PC-3 (cell line): ENCODE data around the gene KHDC4. TPM values are rescaled to one million over a fixed set of nuclear protein-coding genes. Genes with fewer than 3 reads are reported as not detected.

Experiments used
- ATAC-seq: fragments of 200-7000 bp; cut with Tn5 transposase; 2 replicates; pipeline ENCODE4 v1.9.1; 2020; ENCODE audit warnings: mild to moderate bottlenecking, moderate library complexity
- BruUV-seq: library from RNA; stranded (reverse); fragments of 400-500 nt; replicated peaks from 2 replicates; lab custom pipeline; 2021; lab: Mats Ljungman, UMichigan
- CTCF ChIA-PET: fragments of 300-600 bp; sonication (Branson Sonifier 250); formaldehyde crosslinking; loops from one replicate; lab custom pipeline; 2022; ENCODE audit warnings: antibody characterized with exemption; lab: Charles Lee
- POLR2A ChIA-PET: fragments of 300-600 bp; sonication (Branson Sonifier 250); formaldehyde crosslinking; loops from one replicate; lab custom pipeline; 2022; ENCODE audit warnings: antibody characterized with exemption; ENCODE audit not compliant: unreplicated experiment; lab: Charles Lee
- DNase-seq: peaks from one replicate; pipeline ENCODE4 v3.0.0-alpha.2; 2015
- H2AFZ ChIP-seq: fragments of 300-600 bp; sonication (generic); 2 replicates; pipeline ENCODE4 v1.6.0; 2016; ENCODE audit warnings: antibody characterized with exemption, low read length
- H3F3A ChIP-seq: fragments of 300-600 bp; sonication (generic); one replicate; pipeline ENCODE4 v1.6.0; 2017; ENCODE audit warnings: antibody characterized with exemption, low read length, control low read depth, mild to moderate bottlenecking; ENCODE audit not compliant: unreplicated experiment
- H3K27ac ChIP-seq: fragments of 300-600 bp; sonication (generic); 2 replicates; pipeline ENCODE4 v1.5.1; 2016; ENCODE audit warnings: mild to moderate bottlenecking, low read length
- H3K27me3 ChIP-seq: fragments of 300-600 bp; sonication (generic); 2 replicates; pipeline ENCODE4 v1.6.1; 2016; ENCODE audit warnings: low read length, mixed read lengths
- H3K36me3 ChIP-seq: fragments of 300-600 bp; sonication (generic); 2 replicates; pipeline ENCODE4 v1.6.1; 2016; ENCODE audit warnings: low read depth, mixed run types, low read length, mixed read lengths
- H3K4me1 ChIP-seq: fragments of 300-600 bp; sonication (generic); 2 replicates; pipeline ENCODE4 v1.5.1; 2016; ENCODE audit warnings: low read length; ENCODE audit not compliant: insufficient read depth
- H3K4me2 ChIP-seq: fragments of 300-600 bp; sonication (generic); 2 replicates; pipeline ENCODE4 v1.6.0; 2016; ENCODE audit warnings: low read length
- H3K4me3 ChIP-seq: fragments of 300-600 bp; sonication (generic); 2 replicates; pipeline ENCODE4 v1.5.1; 2016; ENCODE audit warnings: mild to moderate bottlenecking, low read length, mixed read lengths
- H3K79me2 ChIP-seq: fragments of 300-600 bp; sonication (generic); 2 replicates; pipeline ENCODE4 v1.6.1; 2017; ENCODE audit warnings: low read length, mixed read lengths
- H3K9ac ChIP-seq: fragments of 300-600 bp; sonication (generic); 2 replicates; pipeline ENCODE4 v1.6.0; 2016; ENCODE audit warnings: mild to moderate bottlenecking, low read length
- H3K9me2 ChIP-seq: fragments of 300-600 bp; sonication (generic); replicated peaks from 2 replicates; pipeline ENCODE4 v1.6.1; 2016; ENCODE audit warnings: mixed run types, low read length, mixed read lengths
- H3K9me3 ChIP-seq: fragments of 300-600 bp; sonication (generic); 2 replicates; pipeline ENCODE4 v1.6.1; 2016; ENCODE audit warnings: low read length, mixed read lengths
- H4K20me1 ChIP-seq: fragments of 300-600 bp; sonication (generic); 2 replicates; pipeline ENCODE4 v1.6.1; 2016; ENCODE audit warnings: low read length, mixed read lengths
- EZH2 ChIP-seq: fragments of 300-600 bp; sonication (generic); IDR thresholded peaks from one replicate; pipeline ENCODE4 v1.6.1; 2017; ENCODE audit warnings: antibody characterized with exemption, mild to moderate bottlenecking, low read length; ENCODE audit not compliant: unreplicated experiment
- EZH2phosphoT487 ChIP-seq: fragments of 300-600 bp; sonication (generic); IDR thresholded peaks from 2 replicates; pipeline ENCODE4 v1.6.1; 2018; ENCODE audit warnings: mild to moderate bottlenecking, antibody characterized with exemption, low read length, borderline replicate concordance
- intact Hi-C: fragments of 100-400 bp; cut with micrococcal nuclease; formaldehyde crosslinking; loops from 2 replicates; pipeline ENCODE4 v1.9.0; 2023
- total RNA-seq: library from RNA; depleted of rRNA; stranded (reverse); fragments of >200 nt; gene quantifications from 2 replicates; pipeline ENCODE4 v1.2.3, GENCODE V29; 2014
- TF ChIP-seq, protein P1 (sequence below): fragments of 300-600 bp; sonication (generic); conservative IDR thresholded peaks from 2 replicates; pipeline ENCODE4 v1.5.1; 2017; ENCODE audit warnings: antibody characterized with exemption, low read depth, mild to moderate bottlenecking, low read length

KHDC4 gene
- total RNA-seq, 1 experiment from 2014 or later, result 63.4 TPM

DNA sequence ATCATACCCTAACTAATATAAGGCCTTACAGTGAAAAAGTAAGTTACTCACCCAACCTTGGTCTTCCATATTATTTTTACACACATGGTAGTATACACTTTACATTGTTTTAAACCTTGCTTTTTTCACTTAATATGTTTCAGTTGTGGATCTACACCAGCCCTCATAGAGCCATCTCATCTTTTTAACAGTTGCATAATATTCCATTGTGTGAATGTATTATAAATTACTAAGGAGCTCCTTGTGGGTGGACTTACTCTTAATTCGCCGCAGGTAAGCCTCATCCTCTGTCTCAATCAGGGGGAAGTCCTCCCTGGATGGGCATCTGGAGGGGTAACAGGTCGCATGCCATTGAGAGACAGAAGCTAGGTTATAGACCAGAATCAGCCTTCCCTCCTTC is 20.4 kb upstream of the KHDC4 start:
- ChIA-PET CTCF (interaction anchor here (0.6 kb wide), 1 partner anchor 45 kb away, joined by 3 read pairs; no protein-coding TSS in a partner anchor), POLR2A (no interaction called here)
- Histone ChIP-seq H2AFZ (no peak overlapping the region), H3F3A (no peaks in the 10 kb centered on the region), H3K79me2 (no peaks in the 10 kb centered on the region), H3K4me1 (0 out of 2 replicates have a peak, but pooled peaks cover under 1% of the 10 kb centered on the region), H3K4me2 (no peak overlapping the region), H4K20me1 (no peaks in the 10 kb centered on the region), H3K9me3 (no peaks in the 10 kb centered on the region), H3K9me2 (no peaks in the 10 kb centered on the region), H3K27ac (no peak overlapping the region), H3K9ac (no peak overlapping the region), H3K36me3 (peaks cover 49% of the 10 kb centered on the region), H3K27me3 (no peaks in the 10 kb centered on the region), H3K4me3 (no peak overlapping the region)
- ATAC-seq, result no peak
- TF ChIP-seq EZH2phosphoT487, result no peak
- DNase-seq, result no peak
- BruUV-seq, result no TSS peak
- intact Hi-C loops, result no loop called here

DNA sequence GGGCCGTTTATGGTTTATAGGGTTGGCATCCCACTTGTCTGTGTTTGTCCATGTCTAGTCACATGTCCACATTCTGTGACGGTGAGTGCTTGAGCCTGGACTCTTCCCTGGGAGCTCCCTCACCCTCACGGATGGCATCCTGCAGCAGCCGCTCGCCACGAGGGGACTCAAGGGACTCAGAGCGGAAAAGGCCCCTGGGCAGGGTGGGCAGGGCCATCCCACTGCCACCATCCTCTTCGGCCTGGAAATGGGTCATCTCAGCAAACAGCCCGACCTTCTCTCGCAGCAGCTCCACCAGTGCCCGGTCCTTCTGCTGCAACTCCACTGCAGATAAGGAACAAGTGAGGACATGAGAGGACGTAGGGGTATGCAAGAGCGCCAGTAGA is 18.3 kb upstream of the KHDC4 start:
- H3K27ac ChIP-seq, result no peak overlapping the region
- H4K20me1 ChIP-seq, result no peaks in the 10 kb centered on the region
- H3K79me2 ChIP-seq, result no peaks in the 10 kb centered on the region
- intact Hi-C loops, result no loop called here
- H2AFZ ChIP-seq, result no peak overlapping the region
- no TSS peak for BruUV-seq
- DNase-seq (no peak), ATAC-seq (no peak)
- H3K9ac ChIP-seq, result no peak overlapping the region
- CTCF ChIA-PET, result no interaction called here
- H3K36me3 ChIP-seq, result peaks cover 51% of the 10 kb centered on the region
- H3K9me2 ChIP-seq, result no peaks in the 10 kb centered on the region
- no peak overlapping the region for H3K4me3 ChIP-seq
- H3K27me3 ChIP-seq, result no peaks in the 10 kb centered on the region
- TF ChIP-seq EZH2 (no peak), EZH2phosphoT487 (no peak)
- TF ChIP-seq, protein P1, sequence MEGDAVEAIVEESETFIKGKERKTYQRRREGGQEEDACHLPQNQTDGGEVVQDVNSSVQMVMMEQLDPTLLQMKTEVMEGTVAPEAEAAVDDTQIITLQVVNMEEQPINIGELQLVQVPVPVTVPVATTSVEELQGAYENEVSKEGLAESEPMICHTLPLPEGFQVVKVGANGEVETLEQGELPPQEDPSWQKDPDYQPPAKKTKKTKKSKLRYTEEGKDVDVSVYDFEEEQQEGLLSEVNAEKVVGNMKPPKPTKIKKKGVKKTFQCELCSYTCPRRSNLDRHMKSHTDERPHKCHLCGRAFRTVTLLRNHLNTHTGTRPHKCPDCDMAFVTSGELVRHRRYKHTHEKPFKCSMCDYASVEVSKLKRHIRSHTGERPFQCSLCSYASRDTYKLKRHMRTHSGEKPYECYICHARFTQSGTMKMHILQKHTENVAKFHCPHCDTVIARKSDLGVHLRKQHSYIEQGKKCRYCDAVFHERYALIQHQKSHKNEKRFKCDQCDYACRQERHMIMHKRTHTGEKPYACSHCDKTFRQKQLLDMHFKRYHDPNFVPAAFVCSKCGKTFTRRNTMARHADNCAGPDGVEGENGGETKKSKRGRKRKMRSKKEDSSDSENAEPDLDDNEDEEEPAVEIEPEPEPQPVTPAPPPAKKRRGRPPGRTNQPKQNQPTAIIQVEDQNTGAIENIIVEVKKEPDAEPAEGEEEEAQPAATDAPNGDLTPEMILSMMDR, result no peak
- no peak overlapping the region for H3K4me2 ChIP-seq
- H3K9me3 ChIP-seq, result no peaks in the 10 kb centered on the region
- POLR2A ChIA-PET, result no interaction called here
- H3F3A ChIP-seq, result no peaks in the 10 kb centered on the region
- no peaks in the 10 kb centered on the region for H3K4me1 ChIP-seq

DNA sequence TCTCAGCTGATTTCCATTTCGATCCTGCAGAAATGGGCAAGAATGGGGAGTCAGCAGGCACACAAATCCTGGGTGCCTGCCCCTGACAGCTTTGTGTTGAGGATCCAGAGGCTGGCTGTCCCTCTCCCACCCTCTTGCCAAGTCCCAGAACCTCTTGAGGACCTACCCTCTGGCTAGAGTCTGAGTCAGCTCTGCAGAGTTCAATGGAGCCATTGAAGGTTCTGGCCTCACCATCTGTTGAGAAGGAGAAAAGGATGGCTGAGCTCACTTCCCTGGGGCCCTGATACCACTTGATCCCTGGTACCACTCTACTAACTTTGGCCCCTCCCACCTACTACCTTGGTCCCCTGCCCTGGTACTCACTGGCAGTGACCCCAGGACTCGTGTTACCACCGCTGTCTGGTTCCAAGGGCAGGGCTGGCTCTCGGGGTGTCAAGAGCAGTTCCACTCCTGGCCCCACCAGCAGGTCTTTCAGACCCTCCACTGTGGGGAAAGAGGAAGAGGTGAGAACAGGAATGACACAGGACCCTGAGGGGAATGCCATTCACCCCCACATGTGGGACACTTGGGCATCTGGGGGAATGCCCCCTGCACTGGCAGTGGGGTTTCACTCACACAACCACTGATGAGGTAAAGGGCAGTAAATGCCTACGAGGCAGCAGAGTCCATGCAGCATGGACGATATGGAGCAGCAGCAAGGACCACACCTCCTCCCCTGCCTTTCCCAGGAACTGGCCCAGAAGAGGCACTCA is 17.7 kb upstream of the KHDC4 start:
- ChIA-PET CTCF (no interaction called here), POLR2A (no interaction called here)
- DNase-seq, result no peak
- intact Hi-C loops, result no loop called here
- Histone ChIP-seq H3K4me2 (no peak overlapping the region), H2AFZ (no peak overlapping the region), H4K20me1 (no peaks in the 10 kb centered on the region), H3F3A (no peaks in the 10 kb centered on the region), H3K4me3 (no peak overlapping the region), H3K27me3 (no peaks in the 10 kb centered on the region), H3K4me1 (no peaks in the 10 kb centered on the region), H3K79me2 (no peaks in the 10 kb centered on the region), H3K27ac (no peak overlapping the region), H3K36me3 (peaks cover 51% of the 10 kb centered on the region), H3K9ac (no peak overlapping the region), H3K9me2 (no peaks in the 10 kb centered on the region), H3K9me3 (no peaks in the 10 kb centered on the region)
- TF ChIP-seq EZH2phosphoT487, result no peak
- TF ChIP-seq, protein P1, result no peak
- no peak for TF ChIP-seq EZH2
- no TSS peak for BruUV-seq
- no peak; the same call in 1 of the 2 replicates for ATAC-seq
